HG03095 (cell line): ENCODE results near the gene EGFL6.
A peak's percentile ranks its signal among the peaks of the same experiment; 100 is the strongest.
"Not testable (repeated sequence)": the region's sequence is repeated elsewhere in the genome, so short reads cannot be mapped to it uniquely, and the experiment has no call there.

Source experiments
- ATAC-seq: cut with Tn5 transposase; IDR thresholded peaks from one replicate; pipeline ENCODE4 v1.9.1; 2021; ENCODE audit warnings: moderate library complexity; ENCODE audit not compliant: unreplicated experiment

Gene EGFL6

DNA sequence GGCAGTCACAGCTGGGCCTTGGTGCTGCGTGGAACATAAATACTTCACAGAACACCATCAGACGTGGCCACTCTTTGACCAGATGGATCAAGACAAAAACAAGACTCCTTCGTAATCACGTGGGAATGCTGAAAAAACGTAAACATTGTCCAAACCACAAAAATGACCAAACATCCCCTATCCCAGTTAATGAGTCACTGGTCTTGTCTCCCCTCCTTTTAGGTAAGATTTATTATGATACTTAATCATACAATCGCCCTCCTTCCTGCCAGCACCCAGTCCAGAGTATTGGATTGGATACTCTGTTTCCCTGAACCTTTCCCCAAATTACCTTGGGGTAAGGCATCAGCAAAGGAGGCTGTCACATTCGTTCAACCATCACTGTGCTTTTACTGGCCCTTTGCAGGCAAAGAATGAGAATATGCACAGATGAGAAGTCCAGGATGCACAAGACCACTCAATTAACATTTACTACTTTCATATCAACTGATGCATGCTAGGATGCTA is 82.9 kb downstream of the EGFL6 start:
- no peak for ATAC-seq

DNA sequence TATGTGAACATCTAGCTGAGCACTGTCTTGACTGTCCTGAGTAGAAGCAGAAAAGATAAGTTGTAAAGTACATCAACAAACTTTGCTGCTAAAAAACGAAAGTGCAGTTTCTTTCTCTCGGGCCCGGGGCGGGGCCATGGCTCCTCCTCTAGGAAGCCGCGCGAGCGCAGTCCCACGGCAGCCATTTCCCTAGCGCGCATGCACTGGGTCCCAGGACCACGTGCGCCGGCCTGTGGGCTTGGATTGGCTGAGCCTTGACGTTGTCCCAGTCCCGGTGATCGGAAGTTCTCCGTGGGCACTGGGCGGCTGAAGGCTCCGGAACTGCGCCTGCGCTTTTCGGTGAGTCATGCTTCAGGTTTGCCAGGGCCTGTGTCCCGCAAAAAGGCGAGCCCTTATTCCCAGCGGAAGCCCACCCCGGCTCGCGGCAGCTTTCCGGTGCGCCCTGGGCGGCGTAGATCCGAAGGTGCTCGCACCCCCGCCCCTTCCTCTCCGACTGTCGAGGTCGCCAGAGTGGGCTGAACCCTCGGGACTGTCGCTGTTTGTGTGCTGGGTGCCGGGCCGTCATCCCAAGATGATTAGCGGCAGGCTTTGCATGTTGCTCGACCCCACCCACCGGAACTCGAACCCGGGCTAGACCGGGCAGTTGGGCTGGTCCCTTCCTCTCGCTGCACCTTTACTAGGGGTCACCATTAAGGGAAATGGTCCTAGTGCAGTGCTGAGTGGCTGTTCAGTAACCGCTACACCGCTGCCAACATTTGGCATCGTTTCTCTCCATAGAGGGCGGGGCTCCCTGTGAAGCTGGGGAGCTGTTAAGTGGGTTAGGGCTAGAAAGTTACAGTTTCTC is 83.7 kb downstream of the EGFL6 start, which contains the start of gene TCEANC:
Gene TCEANC, plus strand, starts transcription at position 292 of the 844 bp plus-strand sequence. CDS start 9,368 bp downstream, outside the sequence.
- peak; percentile 95 for ATAC-seq

DNA sequence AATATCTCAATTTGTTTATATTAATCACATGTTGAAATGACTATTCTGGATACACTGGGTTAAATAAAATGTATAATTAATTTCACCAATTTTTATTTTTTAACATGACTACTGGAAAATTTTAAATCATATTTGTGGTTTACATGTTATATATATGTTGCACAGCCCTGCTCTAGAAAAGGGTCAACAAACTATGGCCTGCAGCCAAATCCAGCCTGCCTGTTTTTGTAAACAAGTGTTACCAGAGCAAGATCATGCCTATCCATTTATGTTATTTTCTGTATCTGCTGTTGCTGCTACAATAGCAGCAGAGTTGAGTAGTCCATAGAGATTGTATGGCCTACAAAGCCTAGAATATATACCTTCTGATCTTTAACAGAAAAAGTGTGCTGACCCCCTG is 84.7 kb downstream of the EGFL6 start:
- ATAC-seq = no peak

DNA sequence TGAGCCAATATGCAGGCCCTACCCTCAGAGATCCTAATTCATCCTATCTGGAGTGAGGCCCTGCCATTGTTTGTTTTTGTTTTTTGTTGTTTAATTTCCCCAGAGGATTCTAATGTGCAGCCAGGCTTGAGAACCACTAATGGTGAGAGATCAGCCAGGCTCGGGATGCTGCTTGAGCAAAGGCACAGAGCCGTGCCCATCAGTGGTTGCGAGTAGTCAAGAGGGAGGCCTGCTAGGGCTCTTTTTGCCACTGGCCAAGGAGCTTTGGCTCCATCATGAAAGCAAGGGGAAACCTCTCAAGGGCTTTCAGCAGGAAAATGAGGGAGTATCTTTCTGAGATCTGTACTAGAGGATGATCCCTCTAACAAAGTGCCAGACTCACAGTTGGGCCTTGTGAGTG is 86.3 kb downstream of the EGFL6 start:
- ATAC-seq = no peak

DNA sequence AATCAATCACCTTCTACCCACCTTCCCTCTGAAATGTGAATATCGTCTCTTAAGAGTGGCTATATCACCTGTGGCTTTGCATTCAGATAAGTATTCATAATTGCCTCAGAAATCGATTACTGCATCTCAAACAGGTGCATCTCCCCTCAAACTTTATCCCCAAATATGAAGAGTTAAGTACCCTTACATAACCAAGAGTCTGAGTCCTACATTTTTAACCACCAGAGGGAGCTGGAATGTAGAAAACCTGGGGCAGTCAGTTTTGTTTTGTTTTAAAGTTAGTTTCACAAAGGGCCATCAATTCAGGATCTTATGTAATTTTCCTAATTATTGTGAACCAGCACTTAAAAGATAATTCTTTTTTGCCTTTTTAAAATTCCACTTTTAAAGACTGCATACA is 89.2 kb downstream of the EGFL6 start:
- no peak for ATAC-seq

DNA sequence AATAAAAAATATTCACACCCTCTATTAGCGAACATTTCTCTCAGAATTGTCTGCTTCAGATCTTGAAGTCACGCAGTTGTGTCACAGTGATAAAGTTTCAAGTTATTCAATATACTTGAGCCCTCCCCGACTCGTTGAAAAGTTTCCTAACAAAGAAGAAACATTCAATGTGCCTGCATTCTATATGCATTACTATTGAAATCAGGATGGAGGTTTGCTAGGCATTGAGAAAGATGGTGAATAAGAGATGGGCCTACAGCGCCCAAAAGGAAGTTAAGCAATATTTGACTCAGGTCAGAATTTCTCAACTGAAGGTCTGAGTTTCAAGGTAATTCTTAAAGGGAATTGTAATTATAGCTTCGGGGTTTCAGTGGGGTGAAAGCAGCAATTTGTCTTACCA is 89.7 kb downstream of the EGFL6 start:
- no peak for ATAC-seq

DNA sequence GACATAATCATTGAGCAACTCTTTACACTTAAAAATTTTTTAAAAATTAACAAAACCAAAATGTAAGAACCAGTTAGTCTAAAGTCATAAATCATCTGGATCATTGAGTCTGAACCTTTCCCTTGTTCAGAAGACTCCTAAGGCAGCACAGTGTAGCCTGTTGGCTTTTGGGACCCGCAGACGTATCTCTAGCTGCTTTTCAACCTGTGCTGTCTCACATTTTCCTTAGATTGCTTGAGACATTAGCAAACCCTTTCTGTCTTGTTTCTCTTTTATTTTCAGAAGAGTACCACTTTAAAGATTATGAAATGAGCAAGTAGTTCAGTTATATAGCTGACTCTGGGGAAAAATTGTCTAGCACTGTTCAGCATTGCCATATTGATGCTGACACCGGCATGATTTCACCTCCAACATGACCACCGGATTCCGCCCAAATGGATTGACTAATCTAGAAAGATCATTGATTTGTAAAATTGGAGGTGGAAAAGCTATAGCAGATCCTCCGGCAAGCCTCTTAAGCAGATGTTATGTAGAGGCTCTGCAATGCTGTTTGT is 92.4 kb downstream of the EGFL6 start:
- ATAC-seq = peak; percentile 23

DNA sequence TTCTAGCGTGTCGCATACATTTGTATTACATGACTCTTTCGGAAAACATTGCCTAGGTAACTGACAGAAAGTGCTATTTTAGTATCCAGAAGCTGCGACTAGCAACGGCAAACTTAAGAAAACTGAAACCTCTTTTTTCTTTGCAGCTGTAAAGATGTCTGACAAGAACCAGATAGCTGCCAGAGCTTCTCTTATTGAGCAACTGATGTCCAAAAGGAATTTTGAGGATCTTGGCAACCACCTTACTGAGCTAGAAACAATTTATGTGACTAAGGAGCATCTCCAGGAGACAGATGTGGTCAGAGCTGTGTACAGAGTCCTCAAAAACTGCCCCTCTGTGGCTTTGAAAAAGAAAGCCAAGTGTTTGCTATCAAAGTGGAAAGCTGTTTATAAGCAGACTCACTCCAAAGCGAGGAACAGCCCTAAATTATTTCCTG is 93.0 kb downstream of the EGFL6 start:
- peak; percentile 58 for ATAC-seq

DNA sequence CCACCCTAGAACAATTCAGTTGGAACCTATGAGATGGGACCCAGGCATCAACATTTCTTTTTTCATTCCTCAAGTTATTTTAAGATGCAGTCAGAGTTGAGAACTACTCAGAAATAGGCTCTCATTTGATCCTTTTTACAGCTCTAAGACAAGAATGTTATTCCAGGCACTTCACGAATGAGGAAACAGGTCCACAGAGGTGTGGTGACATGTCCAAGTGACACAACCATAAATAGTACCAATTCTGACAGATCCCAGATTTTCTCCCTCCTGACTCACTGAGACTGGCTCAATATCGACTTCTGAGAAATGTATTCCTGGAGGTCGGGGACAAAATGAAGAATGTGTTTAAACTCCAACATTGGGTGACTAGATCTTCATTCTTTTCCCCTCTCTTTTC is 94.6 kb downstream of the EGFL6 start:
- no peak for ATAC-seq

DNA sequence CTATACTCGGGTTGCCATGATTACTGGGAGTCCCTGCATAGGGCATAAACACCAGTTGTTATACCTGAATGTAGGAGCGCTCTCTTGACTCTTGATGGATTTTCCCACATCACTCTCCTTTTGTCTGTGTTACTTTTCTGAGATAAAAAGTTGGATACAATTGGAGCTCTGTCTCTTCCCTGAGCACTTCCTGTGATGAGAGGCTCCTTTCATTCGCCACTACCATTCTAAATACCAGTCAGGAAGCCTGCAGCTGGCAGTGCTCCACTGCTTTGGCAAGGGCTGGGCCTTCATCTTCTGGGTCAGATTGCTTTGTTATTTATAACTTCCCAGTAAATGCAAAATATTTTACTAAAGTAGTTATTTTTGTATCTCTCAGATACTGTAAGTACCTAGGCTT is 97.4 kb downstream of the EGFL6 start:
- ATAC-seq = no peak

DNA sequence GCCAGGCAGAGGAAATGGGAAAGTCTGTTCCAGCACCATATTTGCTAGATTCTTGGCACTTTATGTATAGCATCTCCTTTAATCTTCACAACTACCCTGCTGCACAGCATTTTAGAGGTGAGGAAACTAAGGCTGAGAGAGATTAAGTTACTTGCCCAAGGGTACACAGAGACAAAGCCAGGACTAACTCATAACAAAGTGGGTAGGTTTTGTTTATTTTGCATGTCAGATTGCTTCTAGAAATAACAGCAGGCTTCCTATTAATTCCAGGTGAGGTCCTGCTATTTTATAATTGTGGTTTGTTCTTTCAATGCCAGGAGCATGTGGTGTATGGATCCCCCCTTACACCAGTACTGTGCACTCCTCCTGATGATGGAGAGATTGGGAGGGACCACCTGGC is 98.5 kb downstream of the EGFL6 start:
- ATAC-seq = no peak

DNA sequence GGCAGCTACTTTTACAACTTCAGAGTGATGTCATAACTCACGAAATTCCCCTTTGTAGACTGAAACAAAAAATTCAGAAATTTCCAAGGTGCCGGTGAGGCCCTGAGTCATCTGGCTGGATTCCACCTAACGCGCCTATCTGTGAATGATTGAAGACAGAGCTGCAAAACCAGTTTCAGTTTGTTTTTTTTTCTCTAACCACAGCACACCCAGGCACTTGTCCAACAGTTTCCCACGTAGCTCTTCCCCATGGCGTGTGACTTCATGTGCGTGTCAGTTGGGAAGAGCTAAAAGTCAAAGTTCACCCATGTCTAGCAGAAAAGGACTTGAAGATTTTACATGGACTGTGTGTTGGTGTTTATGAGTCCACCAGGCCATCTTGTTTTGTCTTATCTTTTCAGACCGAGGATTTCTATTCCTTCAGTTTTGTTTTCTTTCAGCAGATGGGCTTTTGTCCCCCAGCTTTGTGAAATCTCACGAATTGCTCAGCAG is 99.9 kb downstream of the EGFL6 start:
- peak; percentile 74 for ATAC-seq

DNA sequence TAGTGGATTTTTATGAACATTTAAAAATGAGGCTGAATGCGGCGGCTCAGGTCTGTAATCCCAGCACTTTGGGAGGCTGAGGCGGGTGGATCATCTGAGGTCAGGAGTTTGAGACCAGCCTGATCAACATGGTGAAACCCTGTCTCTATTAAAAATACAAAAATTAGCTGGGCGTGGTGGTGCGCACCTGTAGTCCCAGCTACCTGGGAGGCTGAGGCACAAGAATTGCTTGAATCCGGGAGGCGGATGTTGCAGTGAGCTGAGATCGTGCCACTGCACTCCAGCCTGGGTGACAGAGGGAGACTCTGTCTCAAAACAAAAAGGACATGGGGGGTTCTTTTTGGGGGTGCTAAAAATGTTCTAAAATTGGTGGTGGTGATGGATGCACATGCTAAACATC is 100.4 kb downstream of the EGFL6 start:
- ATAC-seq = not testable (repeated sequence)

DNA sequence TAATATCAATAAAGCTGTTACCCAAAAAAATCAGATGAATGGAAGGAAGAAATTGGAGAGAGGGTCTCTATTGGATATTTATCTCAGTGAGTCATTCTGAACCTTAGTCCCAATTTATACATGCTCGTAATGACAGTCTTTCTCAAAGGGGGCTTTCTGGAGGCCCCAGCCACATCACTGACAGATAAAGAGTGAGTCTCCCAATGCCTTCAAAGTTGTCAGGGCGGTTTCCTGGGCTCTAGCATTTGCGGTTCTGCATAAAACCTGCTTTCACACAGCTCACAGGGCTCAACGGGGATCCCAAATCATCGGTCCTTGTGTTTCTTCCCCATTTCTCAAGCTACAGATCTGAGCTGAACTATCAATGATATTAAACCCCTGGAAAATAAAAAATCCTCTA is 100.8 kb downstream of the EGFL6 start:
- ATAC-seq = no peak

DNA sequence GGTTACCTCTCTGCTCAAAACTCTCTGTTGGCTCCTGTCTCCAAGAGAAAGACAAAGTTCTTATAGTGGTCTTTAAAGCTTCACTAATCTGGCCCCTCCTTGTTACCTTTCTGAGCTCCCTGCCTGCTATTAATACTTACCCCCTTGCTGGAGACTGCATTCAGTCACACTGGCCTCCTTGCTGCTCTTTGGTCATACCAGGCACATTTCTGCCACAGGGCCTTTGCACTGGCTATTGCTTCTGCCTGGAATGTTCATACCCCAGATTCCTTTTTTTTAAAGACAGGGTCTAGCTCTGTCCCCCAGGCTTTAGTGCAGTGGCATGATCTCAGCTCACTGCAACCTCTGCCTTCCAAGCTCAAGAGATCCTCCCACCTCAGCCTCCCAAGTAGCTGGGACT is 103.6 kb downstream of the EGFL6 start:
- no peak for ATAC-seq

DNA sequence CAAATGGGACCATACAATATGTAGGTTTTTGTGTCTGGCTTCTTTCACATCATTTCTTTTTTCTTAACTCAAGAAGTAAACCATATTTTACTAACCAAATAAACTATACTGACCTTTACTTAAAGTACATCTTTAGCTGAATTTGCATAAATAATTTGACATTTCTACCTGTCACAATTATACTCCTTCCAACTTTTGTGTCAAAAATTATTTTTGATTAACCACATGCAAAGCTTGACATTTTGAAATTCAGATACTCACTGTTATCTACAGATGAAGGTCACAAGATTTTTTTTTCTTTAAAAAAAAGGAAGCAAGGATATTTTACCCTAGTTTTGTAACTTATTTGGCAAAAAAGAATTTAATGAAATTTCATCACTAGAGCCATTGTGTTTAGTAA is 107.5 kb downstream of the EGFL6 start:
- no peak for ATAC-seq

DNA sequence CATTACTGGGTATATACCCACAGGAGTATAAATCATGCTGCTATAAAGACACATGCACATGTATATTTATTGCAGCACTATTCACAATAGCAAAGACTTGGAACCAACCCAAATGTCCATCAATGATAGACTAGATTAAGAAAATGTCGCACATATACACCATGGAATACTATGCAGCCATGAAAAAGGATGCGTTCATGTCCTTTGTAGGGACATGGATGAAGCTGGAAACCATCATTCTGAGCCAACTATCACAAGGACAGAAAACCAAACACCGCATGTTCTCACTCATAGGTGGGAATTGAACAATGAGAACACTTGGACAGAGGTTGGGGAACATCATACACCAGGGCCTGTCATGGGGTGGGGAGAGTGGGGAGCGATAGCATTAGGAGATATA is 110.3 kb downstream of the EGFL6 start:
- not testable (repeated sequence) for ATAC-seq

DNA sequence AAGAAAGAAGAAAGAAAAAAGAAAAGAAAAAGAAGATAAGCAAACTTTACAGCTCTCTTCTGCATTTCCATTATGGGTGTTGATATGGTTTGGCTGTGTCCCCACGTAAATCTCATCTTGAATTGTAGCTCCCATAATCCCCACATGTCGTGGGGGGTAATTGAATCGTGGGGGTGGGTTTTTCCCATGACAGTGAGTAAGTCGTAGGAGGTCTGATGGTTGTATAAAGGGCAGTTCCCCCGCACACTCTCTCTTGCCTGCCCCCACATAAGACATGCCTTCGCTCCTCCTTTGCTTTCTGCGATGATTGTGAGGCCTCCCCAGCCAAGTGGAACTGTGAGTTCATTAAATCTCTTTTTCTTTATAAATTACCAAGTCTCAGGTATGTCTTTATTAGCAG is 112.2 kb downstream of the EGFL6 start:
- ATAC-seq = no peak
